Trophoblast cell (in vitro differentiated cells and primary cell): ENCODE results near the gene ZNF75A.

Source experiments
- DNase-seq, 2 donors: peaks; one replicate each; pipeline ENCODE4 v3.0.0-alpha.2; 2016
- H2AFZ ChIP-seq: 2 replicates; pipeline ENCODE4 v1.6.1; 2013; ENCODE audit warnings: low read length, moderate library complexity, mild to moderate bottlenecking; ENCODE audit not compliant: insufficient read depth, poor library complexity
- H2AK5ac ChIP-seq: 2 replicates; pipeline ENCODE4 v1.6.1; 2013; ENCODE audit warnings: mild to moderate bottlenecking, low read length
- H2BK120ac ChIP-seq: 2 replicates; pipeline ENCODE4 v1.6.1; 2013; ENCODE audit warnings: low read length, mild to moderate bottlenecking, moderate library complexity; ENCODE audit not compliant: insufficient read depth, poor library complexity
- H2BK12ac ChIP-seq: 2 replicates; pipeline ENCODE4 v1.6.1; 2013; ENCODE audit warnings: mild to moderate bottlenecking, low read length, moderate library complexity
- H2BK5ac ChIP-seq: 2 replicates; pipeline ENCODE4 v1.6.1; 2013; ENCODE audit warnings: low read length, low read depth, moderate library complexity, mild to moderate bottlenecking; ENCODE audit not compliant: poor library complexity
- H3K14ac ChIP-seq: 2 replicates; pipeline ENCODE4 v1.6.1; 2013; ENCODE audit warnings: mild to moderate bottlenecking, low read length
- H3K18ac ChIP-seq: 2 replicates; pipeline ENCODE4 v1.6.1; 2013; ENCODE audit warnings: mild to moderate bottlenecking, low read length
- H3K23ac ChIP-seq: 2 replicates; pipeline ENCODE4 v1.6.1; 2013; ENCODE audit warnings: low read length
- H3K27ac ChIP-seq: 2 replicates; pipeline ENCODE4 v1.5.1; 2013; ENCODE audit warnings: low read depth, mild to moderate bottlenecking, inconsistent platforms, low read length, moderate library complexity
- H3K27me3 ChIP-seq: 2 replicates; pipeline ENCODE4 v1.6.1; 2013; ENCODE audit warnings: inconsistent platforms, mild to moderate bottlenecking, low read length, moderate library complexity; ENCODE audit not compliant: insufficient read depth
- H3K36me3 ChIP-seq, 2 experiments: 1 replicate in 1 of 2; 2 replicates in 1 of 2; pipeline ENCODE4 v1.6.1; 2013; ENCODE audit warnings: low read length in 2 of 2, mild to moderate bottlenecking in 2 of 2, moderate library complexity in 1 of 2; ENCODE audit not compliant: insufficient read depth in 2 of 2, control insufficient read depth in 1 of 2
- H3K4ac ChIP-seq: 2 replicates; pipeline ENCODE4 v1.6.1; 2013; ENCODE audit warnings: low read depth, mild to moderate bottlenecking, low read length, moderate library complexity
- H3K4me1 ChIP-seq, 2 experiments: 1 replicate in 1 of 2; 2 replicates in 1 of 2; pipeline ENCODE4 v1.6.1; 2013; ENCODE audit warnings: low read length in 2 of 2, mild to moderate bottlenecking in 2 of 2, moderate library complexity in 1 of 2; ENCODE audit not compliant: insufficient read depth in 2 of 2, control insufficient read depth in 1 of 2
- H3K4me2 ChIP-seq: 2 replicates; pipeline ENCODE4 v1.6.1; 2013; ENCODE audit warnings: inconsistent platforms, mild to moderate bottlenecking, low read length, moderate library complexity
- H3K4me3 ChIP-seq: 2 replicates; pipeline ENCODE4 v1.5.1; 2013; ENCODE audit warnings: mild to moderate bottlenecking, low read depth, low read length, inconsistent platforms
- H3K79me1 ChIP-seq: one replicate; pipeline ENCODE4 v1.6.1; 2013; ENCODE audit warnings: low read length
- H3K79me2 ChIP-seq: 2 replicates; pipeline ENCODE4 v1.6.1; 2013; ENCODE audit warnings: low read length, mild to moderate bottlenecking; ENCODE audit not compliant: control insufficient read depth, insufficient read depth, poor library complexity
- H3K9ac ChIP-seq: 2 replicates; pipeline ENCODE4 v1.6.1; 2013; ENCODE audit warnings: mild to moderate bottlenecking, low read length
- H3K9me3 ChIP-seq: 2 replicates; pipeline ENCODE4 v1.6.1; 2013; ENCODE audit warnings: low read depth, mild to moderate bottlenecking, control low read depth, inconsistent platforms, low read length; ENCODE audit not compliant: insufficient read depth
- H4K12ac ChIP-seq: 2 replicates; pipeline ENCODE4 v1.6.1; 2013; ENCODE audit warnings: low read depth, mild to moderate bottlenecking, low read length, moderate library complexity
- H4K8ac ChIP-seq: 2 replicates; pipeline ENCODE4 v1.6.1; 2013; ENCODE audit warnings: low read depth, mild to moderate bottlenecking, low read length, moderate library complexity
- H4K91ac ChIP-seq: one replicate; pipeline ENCODE4 v1.6.1; 2013; ENCODE audit warnings: low read depth, mild to moderate bottlenecking, low read length, moderate library complexity
- WGBS: extraction: QIAGEN DNeasy Blood & Tissue Kit; methylation state at CpG from one replicate; pipeline ENCODE4 v1.1.7; 2013; ENCODE audit warnings: missing lambda C conversion rate; ENCODE audit not compliant: insufficient read length, insufficient coverage; ENCODE audit errors: extremely low coverage; 5-methylcytosine and 5-hydroxymethylcytosine counted together

ZNF75A gene

DNA sequence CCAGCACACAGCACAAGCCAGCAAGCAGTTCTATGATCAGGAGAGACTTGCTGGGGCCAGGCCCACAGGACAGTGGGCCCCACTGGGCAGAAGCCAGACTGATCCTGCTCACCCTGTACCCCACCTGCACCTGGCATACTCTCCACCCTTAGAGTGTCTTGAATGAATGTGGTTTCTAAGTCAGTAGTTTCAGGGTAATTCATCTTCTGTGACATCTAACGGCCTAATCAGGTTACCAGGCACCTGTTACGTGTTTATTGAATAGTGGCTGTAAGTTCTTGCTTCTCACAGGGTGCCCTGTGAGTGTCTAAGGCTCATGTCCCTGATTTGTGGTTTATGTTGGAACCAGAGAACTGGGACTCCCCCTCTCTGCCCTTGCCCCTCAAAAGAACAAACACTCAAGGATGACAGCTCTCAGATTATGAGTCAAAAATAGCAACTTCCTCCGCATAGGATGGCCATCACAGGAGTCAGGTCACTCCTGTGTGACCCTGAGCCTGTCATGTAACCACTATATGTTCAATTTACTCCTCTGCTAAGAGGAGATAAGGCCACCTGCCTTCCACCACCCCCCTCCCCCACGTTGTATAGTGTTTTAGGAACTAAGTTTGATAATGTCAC is 43.4 kb downstream of the ZNF75A start:
- H4K12ac ChIP-seq = no peak overlapping the region
- H2BK5ac ChIP-seq = no peak overlapping the region
- no peak overlapping the region for H2AK5ac ChIP-seq
- H2BK12ac ChIP-seq = no peak overlapping the region
- peak overlapping the region; percentile 29 for H3K9ac ChIP-seq
- no peak overlapping the region for H3K14ac ChIP-seq
- no peak overlapping the region for H3K18ac ChIP-seq
- no peak overlapping the region for H3K4me2 ChIP-seq
- H3K36me3 ChIP-seq = no peaks in the 10 kb centered on the region
- H4K91ac ChIP-seq = no peak overlapping the region
- H3K4me3 ChIP-seq = no peak overlapping the region
- peaks cover 5% of the 10 kb centered on the region for H3K9me3 ChIP-seq
- H3K27ac ChIP-seq = no peak overlapping the region
- H2AFZ ChIP-seq = no peak overlapping the region
- no peaks in the 10 kb centered on the region for H3K27me3 ChIP-seq
- H4K8ac ChIP-seq = no peak overlapping the region
- no CpG with 5 or more reads among the region's 4 CpGs for WGBS
- H3K23ac ChIP-seq = no peak overlapping the region
- H3K4me1 ChIP-seq = no peaks in the 10 kb centered on the region
- no peak overlapping the region for H2BK120ac ChIP-seq
- no peaks in the 10 kb centered on the region for H3K79me2 ChIP-seq
- no peak for DNase-seq
- H3K79me1 ChIP-seq = no peaks in the 10 kb centered on the region
- H3K4ac ChIP-seq = no peak overlapping the region

DNA sequence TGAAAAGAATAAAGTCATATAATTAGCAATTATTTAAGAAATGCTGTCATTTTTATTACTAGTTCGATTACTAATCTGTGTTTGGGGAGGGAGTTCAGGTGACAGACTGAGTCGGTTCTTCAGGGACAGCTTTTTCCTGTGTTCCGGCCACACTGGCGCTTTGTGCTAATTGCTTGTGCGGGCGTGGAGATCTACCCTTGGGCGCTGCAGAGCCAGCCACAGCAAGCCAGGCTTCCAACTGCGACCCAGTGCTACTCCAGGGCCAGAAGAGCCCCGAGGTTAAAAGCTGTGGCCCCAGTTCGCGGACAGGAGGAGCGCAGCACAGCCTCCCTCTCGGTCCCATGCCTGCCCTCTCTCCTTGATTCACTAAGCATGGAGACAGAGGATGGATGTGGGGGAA is 43.9 kb downstream of the ZNF75A start:
- Histone ChIP-seq H3K14ac (no peak overlapping the region), H4K91ac (no peak overlapping the region), H3K4me3 (no peak overlapping the region), H3K23ac (no peak overlapping the region), H3K9ac (no peak overlapping the region), H3K18ac (no peak overlapping the region), H2AFZ (no peak overlapping the region), H2AK5ac (no peak overlapping the region), H3K4me2 (no peak overlapping the region), H2BK5ac (no peak overlapping the region), H3K27me3 (no peaks in the 10 kb centered on the region), H2BK120ac (no peak overlapping the region), H4K12ac (no peak overlapping the region), H2BK12ac (no peak overlapping the region), H3K36me3 (no peaks in the 10 kb centered on the region), H3K9me3 (peaks cover 5% of the 10 kb centered on the region), H3K4ac (no peak overlapping the region), H4K8ac (no peak overlapping the region), H3K79me2 (no peaks in the 10 kb centered on the region), H3K79me1 (no peaks in the 10 kb centered on the region), H3K27ac (no peak overlapping the region), H3K4me1 (no peaks in the 10 kb centered on the region)
- WGBS = no CpG with 5 or more reads among the region's 13 CpGs
- no peak for DNase-seq

GRCh38 chr16:3355589-3355988 is 50.3 kb downstream of the ZNF75A start, which contains the start of gene OR2C1:
OR2C1 (plus strand) TSS chr16:3355889; CDS start chr16:3355941, 52 bp downstream.
- Histone ChIP-seq H3K27me3 (no peaks in the 10 kb centered on the region), H3K4me3 (peak within 1 kb of the TSS; percentile 27), H2BK5ac (no peak within 1 kb of the TSS), H3K14ac (no peak within 1 kb of the TSS), H4K91ac (no peak within 1 kb of the TSS), H2AFZ (no peak within 1 kb of the TSS), H4K12ac (no peak within 1 kb of the TSS), H3K79me2 (no peaks in the 10 kb centered on the region), H3K36me3 (no peaks in the 10 kb centered on the region), H3K27ac (no peak within 1 kb of the TSS), H2AK5ac (no peak within 1 kb of the TSS), H3K4me2 (no peak within 1 kb of the TSS), H3K4me1 (no peaks in the 10 kb centered on the region), H2BK120ac (no peak within 1 kb of the TSS), H3K18ac (no peak within 1 kb of the TSS), H3K79me1 (no peaks in the 10 kb centered on the region), H3K4ac (no peak within 1 kb of the TSS), H3K9me3 (peaks cover 9% of the 10 kb centered on the region), H3K23ac (no peak within 1 kb of the TSS), H3K9ac (no peak within 1 kb of the TSS), H2BK12ac (no peak within 1 kb of the TSS), H4K8ac (no peak within 1 kb of the TSS)
- DNase-seq = no peak
- no CpG with 5 or more reads among the region's 3 CpGs for WGBS

DNA sequence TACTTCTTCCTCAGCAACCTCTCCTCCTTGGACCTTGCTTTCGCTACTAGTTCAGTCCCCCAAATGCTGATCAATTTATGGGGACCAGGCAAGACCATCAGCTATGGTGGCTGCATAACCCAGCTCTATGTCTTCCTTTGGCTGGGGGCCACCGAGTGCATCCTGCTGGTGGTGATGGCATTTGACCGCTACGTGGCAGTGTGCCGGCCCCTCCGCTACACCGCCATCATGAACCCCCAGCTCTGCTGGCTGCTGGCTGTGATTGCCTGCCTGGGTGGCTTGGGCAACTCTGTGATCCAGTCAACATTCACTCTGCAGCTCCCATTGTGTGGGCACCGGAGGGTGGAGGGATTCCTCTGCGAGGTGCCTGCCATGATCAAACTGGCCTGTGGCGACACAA is 50.8 kb downstream of the ZNF75A start:
- Histone ChIP-seq H3K18ac (no peak overlapping the region), H3K27me3 (no peaks in the 10 kb centered on the region), H3K23ac (no peak overlapping the region), H4K12ac (no peak overlapping the region), H2BK12ac (no peak overlapping the region), H2BK5ac (no peak overlapping the region), H4K91ac (no peak overlapping the region), H2BK120ac (no peak overlapping the region), H3K36me3 (no peaks in the 10 kb centered on the region), H2AFZ (no peak overlapping the region), H3K4me1 (no peaks in the 10 kb centered on the region), H3K4ac (no peak overlapping the region), H3K79me1 (no peaks in the 10 kb centered on the region), H3K14ac (no peak overlapping the region), H4K8ac (no peak overlapping the region), H3K4me3 (peak overlapping the region; percentile 11), H2AK5ac (no peak overlapping the region), H3K27ac (no peak overlapping the region), H3K4me2 (no peak overlapping the region), H3K79me2 (no peaks in the 10 kb centered on the region), H3K9me3 (peaks cover 12% of the 10 kb centered on the region), H3K9ac (no peak overlapping the region)
- no CpG with 5 or more reads among the region's 10 CpGs for whole genome bisulfite sequencing
- no peak for DNase-seq
